HG03060 (cell line): Measurements from ENCODE around the gene SCARB1.

Experiments used
- ATAC-seq: cut with Tn5 transposase; IDR thresholded peaks from one replicate; pipeline ENCODE4 v1.9.1; 2021; ENCODE audit warnings: low read depth, moderate number of reproducible peaks; ENCODE audit not compliant: unreplicated experiment

Gene SCARB1

DNA sequence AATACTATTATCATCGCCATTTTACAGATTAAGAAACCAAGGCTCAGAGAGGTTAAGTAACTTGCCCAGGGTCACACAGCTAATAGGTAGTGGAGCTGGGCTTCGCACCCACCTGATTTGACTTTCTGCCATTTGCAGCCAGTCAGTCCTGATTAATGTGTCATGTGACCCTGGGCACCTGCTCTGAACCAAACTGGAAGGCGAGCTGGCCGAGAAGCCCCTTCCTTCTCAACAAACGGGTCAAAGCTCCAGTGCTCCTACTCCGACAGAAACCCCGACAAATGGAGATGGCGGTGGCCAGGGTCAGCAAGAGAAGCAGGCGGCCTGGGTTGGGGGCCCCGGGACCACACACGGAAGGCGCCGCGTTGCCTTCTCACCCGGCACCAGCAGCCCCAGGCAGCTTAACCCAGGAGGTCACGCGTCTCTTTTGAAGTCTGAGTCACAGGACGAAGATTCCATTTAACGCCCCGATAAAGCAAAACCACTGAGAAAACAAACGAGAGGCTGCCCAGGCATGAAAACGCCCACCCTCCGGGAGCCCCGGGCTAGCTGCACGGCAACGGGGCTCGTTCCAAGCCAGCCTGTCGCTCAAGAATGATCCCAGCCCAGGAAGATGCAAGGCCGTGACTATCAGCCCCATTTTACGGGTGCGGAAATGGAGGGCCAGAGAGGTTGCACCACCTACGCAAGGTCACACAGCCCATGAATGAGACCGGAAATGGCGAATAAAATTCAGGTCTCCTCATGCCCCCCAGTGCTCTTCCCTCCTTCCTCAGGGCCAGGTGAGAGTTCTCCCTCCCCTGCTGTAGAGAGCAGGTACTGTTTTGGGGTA, 124.8 kb downstream of the SCARB1 start:
- ATAC-seq: no peak

GRCh38 chr12:124737772-124738635, 125.7 kb downstream of the SCARB1 start:
- no peak for ATAC-seq

GRCh38 chr12:124737040-124737419, 126.6 kb downstream of the SCARB1 start:
- no peak for ATAC-seq

GRCh38 chr12:124736115-124737039, 127.3 kb downstream of the SCARB1 start:
- ATAC-seq: no peak

GRCh38 chr12:124734224-124734788, 129.4 kb downstream of the SCARB1 start:
- no peak for ATAC-seq

DNA sequence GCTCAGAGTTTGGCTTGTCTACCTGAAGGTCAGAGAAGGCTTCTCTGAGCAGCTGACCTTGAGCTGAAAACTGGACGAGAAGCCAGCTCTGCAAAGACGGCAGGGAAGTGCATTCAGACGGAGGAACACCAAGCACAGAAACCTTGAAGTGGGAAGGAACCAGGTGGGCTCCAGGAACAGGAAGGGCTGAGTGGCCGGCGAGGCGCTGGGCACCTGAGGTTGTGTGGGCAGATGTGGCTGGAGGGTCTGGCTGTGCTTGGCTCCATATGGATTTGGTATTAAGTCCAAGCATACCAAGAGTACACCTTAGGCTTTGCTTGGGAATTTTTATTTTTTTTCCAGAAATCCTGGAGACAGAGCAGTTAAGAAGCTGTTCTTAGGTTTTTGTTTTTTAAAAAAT, 130.6 kb downstream of the SCARB1 start:
- ATAC-seq: no peak

DNA sequence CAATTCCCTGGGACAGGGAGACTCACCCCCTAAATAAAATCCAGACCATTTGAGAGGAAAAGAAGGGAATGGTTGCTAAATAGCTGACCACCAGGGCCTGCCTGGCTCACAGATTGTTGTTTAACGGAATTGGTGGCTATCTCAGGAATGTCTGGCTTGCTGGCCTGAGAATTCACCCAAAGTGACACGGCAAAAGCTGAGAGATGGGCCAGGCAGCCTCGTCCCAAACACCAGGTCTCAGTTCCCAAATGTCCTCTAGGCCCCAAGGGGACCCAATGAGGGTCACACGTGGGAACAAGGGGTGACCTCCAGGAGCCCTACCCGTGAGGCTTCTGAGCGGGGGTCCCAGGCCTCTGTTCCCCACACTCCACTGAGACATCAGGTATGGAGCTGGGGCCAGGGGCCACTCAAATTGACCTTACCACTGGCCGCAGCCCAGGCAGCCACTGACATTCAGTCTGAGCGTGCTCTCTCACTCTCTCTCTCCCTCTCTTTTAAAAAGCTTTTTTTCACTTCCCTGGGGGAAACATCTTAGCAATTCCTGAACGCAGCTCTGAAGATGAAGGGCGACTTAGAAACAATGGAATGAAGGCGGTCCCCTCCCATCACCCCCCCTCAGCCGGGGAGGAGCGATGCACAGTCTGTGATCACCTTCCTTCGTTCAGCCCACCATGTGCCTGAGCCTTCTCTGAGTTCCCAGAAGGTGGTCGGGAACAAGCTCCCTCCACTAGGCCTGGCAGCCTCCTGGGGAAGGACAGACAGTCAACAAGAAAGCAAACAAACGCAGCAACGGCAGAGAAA, 131.2 kb downstream of the SCARB1 start:
- no peak for ATAC-seq

- ATAC-seq: no peak
These were observed 131.8 kb downstream of the SCARB1 start for GRCh38 chr12:124731869-124732268.

- no peak for ATAC-seq
These were observed 133.2 kb downstream of the SCARB1 start for GRCh38 chr12:124730455-124730932.

DNA sequence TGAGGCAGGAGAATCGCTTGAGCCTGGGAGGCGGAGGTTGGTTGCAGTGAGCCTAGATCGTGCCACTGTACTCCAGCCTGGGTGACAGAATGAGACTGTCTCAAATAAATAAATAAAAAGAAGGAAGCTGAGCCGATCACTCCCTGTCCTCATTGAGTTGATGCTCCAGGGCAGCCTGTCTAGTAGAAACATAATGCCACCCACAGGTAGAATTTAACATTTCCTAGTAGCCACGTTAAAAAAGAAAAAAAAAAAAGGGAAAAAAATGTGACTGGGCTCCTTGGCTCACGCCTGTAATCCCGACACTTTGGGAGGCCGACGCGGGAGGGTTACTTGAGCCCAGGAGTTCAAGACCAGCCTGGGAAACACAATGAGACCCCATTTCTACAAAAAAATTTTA, 135.7 kb downstream of the SCARB1 start:
- ATAC-seq: no peak

- no peak for ATAC-seq
These were observed 136.3 kb downstream of the SCARB1 start for GRCh38 chr12:124727264-124727800.
